HUES6 (cell line): ENCODE data around the gene IRAK3.

Experiments
- H3K27ac ChIP-seq: 2 replicates; pipeline ENCODE4 v1.7.0; 2013; ENCODE audit warnings: low read depth, mild to moderate bottlenecking, low read length, inconsistent platforms
- H3K27me3 ChIP-seq: 2 replicates; pipeline ENCODE4 v1.6.1; 2013; ENCODE audit warnings: low read length; ENCODE audit not compliant: control insufficient read depth, insufficient read depth
- H3K36me3 ChIP-seq: 2 replicates; pipeline ENCODE4 v1.6.1; 2013; ENCODE audit warnings: low read length; ENCODE audit not compliant: control insufficient read depth, insufficient read depth
- H3K4me1 ChIP-seq: 2 replicates; pipeline ENCODE4 v1.6.1; 2013; ENCODE audit warnings: low read length; ENCODE audit not compliant: control insufficient read depth, insufficient read depth
- H3K4me3 ChIP-seq: 2 replicates; pipeline ENCODE4 v1.5.1; 2013; ENCODE audit warnings: low read depth, low read length
- H3K9ac ChIP-seq: one replicate; pipeline ENCODE4 v1.6.1; 2013; ENCODE audit warnings: mild to moderate bottlenecking, low read length
- H3K9me3 ChIP-seq: 2 replicates; pipeline ENCODE4 v1.6.1; 2013; ENCODE audit warnings: low read depth, low read length; ENCODE audit not compliant: control insufficient read depth, insufficient read depth

IRAK3 gene

DNA sequence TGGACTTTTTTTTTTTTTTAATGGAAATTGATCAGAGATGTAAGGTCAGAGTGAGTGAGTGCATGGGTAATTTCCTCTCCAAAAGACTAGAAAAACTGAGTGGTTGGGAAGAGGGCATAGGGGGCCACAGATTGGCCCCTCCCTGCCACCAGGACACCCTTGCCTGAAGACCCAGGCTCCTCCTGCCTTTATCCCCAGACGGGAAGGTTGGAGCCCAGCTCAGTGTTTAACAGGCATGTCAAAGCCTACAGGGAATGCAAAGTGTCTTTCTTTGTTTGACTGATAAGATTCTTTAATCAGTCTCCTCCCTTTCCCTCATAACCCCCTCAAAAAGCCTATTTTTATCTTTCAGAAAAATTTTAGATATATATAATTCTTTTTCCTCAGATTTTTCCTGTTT lies 50.3 kb downstream of the IRAK3 start:
- Histone ChIP-seq H3K27ac (no peak overlapping the region), H3K9ac (no peak overlapping the region), H3K4me3 (no peak overlapping the region), H3K36me3 (no peaks in the 10 kb centered on the region), H3K27me3 (peaks cover 5% of the 10 kb centered on the region; the same call in 1 of the 2 replicates), H3K9me3 (no peaks in the 10 kb centered on the region), H3K4me1 (peaks cover 20% of the 10 kb centered on the region)

DNA sequence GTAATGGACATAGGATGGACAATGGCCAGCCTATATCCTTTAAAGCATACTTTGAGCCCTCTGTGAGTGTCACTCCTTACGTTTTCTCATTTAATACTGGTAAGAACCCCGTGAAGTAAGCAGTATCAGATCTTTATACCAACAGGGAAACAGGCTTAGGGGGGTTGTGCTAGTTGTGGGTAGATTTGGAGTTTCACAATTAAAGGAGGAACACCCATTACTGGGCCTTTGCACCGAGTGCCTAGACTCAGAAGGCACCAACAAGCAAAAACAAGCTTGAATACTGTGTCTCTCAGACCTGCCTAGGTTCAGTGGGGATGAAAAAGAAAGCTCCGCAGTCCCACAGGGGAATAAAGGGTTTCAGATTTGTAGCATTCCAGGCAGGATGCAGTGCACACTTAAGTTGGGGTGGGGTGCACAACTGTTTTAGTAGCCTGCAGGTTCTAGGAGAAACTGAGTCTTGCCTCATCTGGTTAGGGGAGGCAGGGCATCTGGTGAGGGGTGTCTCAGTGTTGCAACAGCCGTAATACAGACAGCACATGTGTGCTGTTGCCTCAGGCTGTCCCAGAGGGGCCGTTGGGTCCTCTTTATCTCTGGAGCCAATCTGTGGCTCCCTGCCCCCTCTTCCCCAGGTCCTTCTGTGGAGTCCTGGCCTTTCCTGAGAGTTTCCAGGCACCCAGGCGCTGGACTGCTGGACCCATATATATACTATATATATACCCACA lies 51.2 kb downstream of the IRAK3 start:
- Histone ChIP-seq H3K9me3 (no peaks in the 10 kb centered on the region), H3K27ac (no peak overlapping the region), H3K4me1 (peaks cover 20% of the 10 kb centered on the region), H3K9ac (no peak overlapping the region), H3K4me3 (no peak overlapping the region), H3K36me3 (no peaks in the 10 kb centered on the region), H3K27me3 (peaks cover 5% of the 10 kb centered on the region; the same call in 1 of the 2 replicates)

DNA sequence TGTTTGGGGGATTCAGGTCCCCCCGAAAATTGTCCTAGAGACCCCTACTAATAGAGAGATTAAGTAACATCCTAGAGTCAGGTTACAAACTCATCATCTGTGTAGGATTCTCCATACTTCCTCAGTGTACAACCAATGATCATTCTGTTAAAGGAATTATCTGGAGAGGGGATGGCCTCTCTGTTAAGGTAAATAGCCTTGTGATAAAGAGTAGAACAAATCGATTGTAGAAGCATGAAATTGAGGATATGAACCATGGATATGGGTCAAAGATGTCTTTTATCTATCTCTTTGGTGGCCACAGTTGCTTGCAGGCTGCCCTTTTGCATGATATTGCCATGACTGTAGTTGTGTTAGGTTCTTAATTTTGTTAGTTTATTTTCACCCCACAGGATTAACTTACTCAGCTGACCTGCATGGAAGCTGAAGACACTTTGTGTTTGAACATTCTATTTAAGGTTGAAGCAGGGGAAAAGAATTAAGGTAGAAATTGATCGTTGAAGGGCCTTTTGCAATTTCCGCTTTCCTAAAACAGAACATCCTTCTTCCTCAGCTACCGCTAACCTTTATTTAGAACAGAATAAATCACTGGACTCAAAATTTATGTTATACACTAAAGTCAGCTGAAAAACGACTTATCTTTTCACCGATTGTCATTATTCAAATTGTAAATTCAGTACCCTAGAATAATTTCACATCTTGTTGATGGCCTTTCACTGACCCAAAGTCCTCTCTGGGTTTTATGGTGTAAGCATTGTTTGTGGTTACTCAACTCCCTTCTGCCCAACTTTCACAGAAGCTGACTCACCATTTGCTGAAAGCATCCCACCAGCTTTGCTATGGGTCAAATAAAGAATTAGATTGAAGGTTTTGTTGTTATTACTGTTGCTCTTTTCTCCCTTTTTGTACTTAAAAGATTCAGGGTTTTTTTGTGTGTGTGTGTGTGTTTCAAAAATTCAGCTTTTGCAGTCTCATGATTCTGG lies 52.3 kb downstream of the IRAK3 start:
- H3K36me3 ChIP-seq: no peaks in the 10 kb centered on the region
- no peak overlapping the region for H3K4me3 ChIP-seq
- no peak overlapping the region for H3K27ac ChIP-seq
- no peak overlapping the region for H3K9ac ChIP-seq
- no peaks in the 10 kb centered on the region for H3K9me3 ChIP-seq
- no peaks in the 10 kb centered on the region for H3K27me3 ChIP-seq
- peaks cover 20% of the 10 kb centered on the region for H3K4me1 ChIP-seq

DNA sequence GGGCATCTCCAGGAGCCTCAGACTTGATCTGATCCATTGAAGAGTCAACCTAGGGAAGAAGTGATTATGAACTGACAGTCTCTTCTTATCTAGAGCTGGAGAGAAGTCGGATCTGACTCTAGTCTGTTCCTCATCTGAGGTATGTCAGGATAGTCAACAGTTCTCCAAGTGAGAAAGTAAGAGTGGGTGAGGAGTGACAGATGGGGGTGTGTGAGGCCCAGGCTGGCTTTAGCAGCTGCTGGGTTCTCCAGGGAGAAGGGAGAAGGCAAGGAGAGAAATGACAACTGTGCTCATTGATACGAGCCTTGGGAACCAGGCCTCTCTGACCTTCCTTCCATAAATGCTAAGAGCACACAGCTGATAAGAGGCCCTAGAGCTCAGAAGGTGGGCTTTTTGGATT lies 53.3 kb downstream of the IRAK3 start:
- no peak overlapping the region for H3K27ac ChIP-seq
- H3K4me3 ChIP-seq: no peak overlapping the region
- H3K4me1 ChIP-seq: peaks cover 20% of the 10 kb centered on the region
- no peak overlapping the region for H3K9ac ChIP-seq
- H3K9me3 ChIP-seq: no peaks in the 10 kb centered on the region
- H3K36me3 ChIP-seq: no peaks in the 10 kb centered on the region
- H3K27me3 ChIP-seq: no peaks in the 10 kb centered on the region

DNA sequence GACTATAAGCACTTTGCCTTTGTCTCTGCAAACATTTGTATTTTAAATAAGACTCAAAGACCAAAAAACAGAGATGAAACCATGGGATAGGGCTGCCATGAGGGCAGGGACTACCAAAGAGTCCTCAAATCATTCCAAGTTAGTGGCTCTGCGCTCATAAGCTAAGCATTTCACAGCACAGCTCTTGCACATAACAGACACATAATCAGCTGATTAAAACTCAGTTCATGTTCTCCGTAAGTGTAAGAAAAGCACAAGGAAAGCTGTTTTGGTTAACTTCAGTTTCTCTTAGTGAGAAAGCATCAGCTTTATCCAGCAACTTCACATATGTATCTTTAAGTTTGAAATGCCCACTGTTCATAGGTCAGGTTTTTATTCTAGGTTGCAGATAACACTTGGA lies 54.9 kb downstream of the IRAK3 start:
- Histone ChIP-seq H3K4me3 (no peak overlapping the region), H3K9me3 (no peaks in the 10 kb centered on the region), H3K36me3 (no peaks in the 10 kb centered on the region), H3K4me1 (peaks cover 12% of the 10 kb centered on the region), H3K27ac (no peak overlapping the region), H3K9ac (no peak overlapping the region), H3K27me3 (no peaks in the 10 kb centered on the region)

DNA sequence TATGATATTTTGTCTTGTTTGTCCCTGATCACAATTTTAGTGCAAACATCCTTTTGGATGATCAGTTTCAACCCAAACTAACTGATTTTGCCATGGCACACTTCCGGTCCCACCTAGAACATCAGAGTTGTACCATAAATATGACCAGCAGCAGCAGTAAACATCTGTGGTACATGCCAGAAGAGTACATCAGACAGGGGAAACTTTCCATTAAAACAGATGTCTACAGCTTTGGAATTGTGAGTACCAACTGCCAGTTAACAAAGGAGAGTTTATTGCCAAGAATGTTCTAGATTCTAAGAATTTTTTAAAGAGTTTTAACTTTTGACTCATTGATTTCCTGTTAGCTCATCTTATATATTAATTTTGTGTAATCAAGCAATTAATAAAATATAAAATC lies 55.4 kb downstream of the IRAK3 start:
- no peak overlapping the region for H3K9ac ChIP-seq
- no peaks in the 10 kb centered on the region for H3K36me3 ChIP-seq
- no peak overlapping the region for H3K4me3 ChIP-seq
- no peaks in the 10 kb centered on the region for H3K9me3 ChIP-seq
- no peaks in the 10 kb centered on the region for H3K27me3 ChIP-seq
- no peak overlapping the region for H3K27ac ChIP-seq
- H3K4me1 ChIP-seq: peaks cover 7% of the 10 kb centered on the region; the same call in 1 of the 2 replicates

DNA sequence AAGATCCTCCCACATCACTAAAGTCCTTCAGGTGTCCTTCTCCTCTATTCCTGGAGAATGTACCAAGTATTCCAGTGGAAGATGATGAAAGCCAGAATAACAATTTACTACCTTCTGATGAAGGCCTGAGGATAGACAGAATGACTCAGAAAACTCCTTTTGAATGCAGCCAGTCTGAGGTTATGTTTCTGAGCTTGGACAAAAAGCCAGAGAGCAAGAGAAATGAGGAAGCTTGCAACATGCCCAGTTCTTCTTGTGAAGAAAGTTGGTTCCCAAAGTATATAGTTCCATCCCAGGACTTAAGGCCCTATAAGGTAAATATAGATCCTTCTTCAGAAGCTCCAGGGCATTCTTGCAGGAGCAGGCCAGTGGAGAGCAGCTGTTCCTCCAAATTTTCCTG lies 58.7 kb downstream of the IRAK3 start:
- no peaks in the 10 kb centered on the region for H3K4me1 ChIP-seq
- H3K9me3 ChIP-seq: no peaks in the 10 kb centered on the region
- H3K36me3 ChIP-seq: no peaks in the 10 kb centered on the region
- H3K4me3 ChIP-seq: no peak overlapping the region
- H3K27me3 ChIP-seq: no peaks in the 10 kb centered on the region
- H3K9ac ChIP-seq: no peak overlapping the region
- H3K27ac ChIP-seq: no peak overlapping the region

DNA sequence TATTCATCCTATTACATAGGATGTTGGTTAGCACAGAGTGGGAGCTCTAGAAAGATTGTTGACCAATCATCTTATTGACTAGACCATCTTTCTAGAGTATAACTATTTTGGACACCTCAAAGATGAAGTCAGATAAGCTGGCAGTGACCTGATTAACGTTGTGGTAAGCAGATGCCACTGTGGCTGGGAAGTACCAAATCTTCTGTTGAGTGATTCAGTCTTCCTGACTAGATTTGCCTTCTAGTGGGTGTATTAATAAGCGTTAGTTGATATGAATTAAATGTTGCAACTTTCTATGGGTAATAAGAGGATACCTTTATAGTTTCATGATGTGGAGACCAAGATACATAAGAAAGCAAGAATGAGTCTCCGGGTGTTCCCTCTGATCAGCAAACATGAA lies 62.0 kb downstream of the IRAK3 start:
- no peak overlapping the region for H3K27ac ChIP-seq
- no peaks in the 10 kb centered on the region for H3K9me3 ChIP-seq
- H3K27me3 ChIP-seq: no peaks in the 10 kb centered on the region
- H3K4me3 ChIP-seq: no peak overlapping the region
- no peak overlapping the region for H3K9ac ChIP-seq
- no peaks in the 10 kb centered on the region for H3K4me1 ChIP-seq
- H3K36me3 ChIP-seq: no peaks in the 10 kb centered on the region

DNA sequence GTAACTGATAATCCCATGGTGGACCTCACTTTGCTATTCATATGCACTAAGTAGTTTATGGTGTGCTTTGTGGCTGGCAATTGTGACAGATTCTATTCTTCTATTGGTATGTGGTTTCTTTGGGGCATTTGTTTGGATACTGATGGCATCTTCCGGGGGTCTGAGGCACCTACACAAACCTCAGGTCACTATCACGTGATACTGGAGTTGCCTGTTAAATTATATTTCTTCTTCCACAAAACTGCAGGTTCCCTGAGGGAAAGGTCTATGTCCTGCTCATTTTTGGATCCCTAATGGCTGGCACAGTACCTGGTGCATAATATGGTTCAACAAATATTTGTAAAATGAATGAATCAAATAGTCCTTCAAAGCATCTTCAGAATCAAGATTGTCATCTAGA lies 63.8 kb downstream of the IRAK3 start:
- H3K27me3 ChIP-seq: no peaks in the 10 kb centered on the region
- H3K4me1 ChIP-seq: no peaks in the 10 kb centered on the region
- H3K9ac ChIP-seq: no peak overlapping the region
- H3K36me3 ChIP-seq: no peaks in the 10 kb centered on the region
- no peak overlapping the region for H3K4me3 ChIP-seq
- no peak overlapping the region for H3K27ac ChIP-seq
- H3K9me3 ChIP-seq: no peaks in the 10 kb centered on the region

DNA sequence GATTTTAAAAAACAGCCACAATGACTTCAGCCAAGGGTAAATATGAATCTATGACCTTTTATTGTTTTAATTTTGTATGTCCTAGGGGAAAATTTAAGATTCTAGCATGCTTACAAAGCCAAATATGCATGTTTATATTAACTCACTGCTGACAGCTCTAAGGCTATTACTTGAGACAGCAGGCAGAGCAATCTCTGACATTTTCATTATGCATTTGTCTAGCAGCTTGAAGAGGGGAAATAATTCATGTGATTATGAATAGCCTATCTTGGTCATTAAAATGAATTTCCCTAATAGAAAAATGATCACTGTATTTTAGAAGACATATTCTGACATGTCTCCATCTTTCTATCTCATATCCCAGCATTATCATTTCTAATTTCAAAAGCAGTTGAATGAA lies 66.7 kb downstream of the IRAK3 start:
- H3K36me3 ChIP-seq: no peaks in the 10 kb centered on the region
- no peak overlapping the region for H3K27ac ChIP-seq
- no peaks in the 10 kb centered on the region for H3K4me1 ChIP-seq
- H3K4me3 ChIP-seq: no peak overlapping the region
- no peak overlapping the region for H3K9ac ChIP-seq
- H3K9me3 ChIP-seq: no peaks in the 10 kb centered on the region
- H3K27me3 ChIP-seq: no peaks in the 10 kb centered on the region

DNA sequence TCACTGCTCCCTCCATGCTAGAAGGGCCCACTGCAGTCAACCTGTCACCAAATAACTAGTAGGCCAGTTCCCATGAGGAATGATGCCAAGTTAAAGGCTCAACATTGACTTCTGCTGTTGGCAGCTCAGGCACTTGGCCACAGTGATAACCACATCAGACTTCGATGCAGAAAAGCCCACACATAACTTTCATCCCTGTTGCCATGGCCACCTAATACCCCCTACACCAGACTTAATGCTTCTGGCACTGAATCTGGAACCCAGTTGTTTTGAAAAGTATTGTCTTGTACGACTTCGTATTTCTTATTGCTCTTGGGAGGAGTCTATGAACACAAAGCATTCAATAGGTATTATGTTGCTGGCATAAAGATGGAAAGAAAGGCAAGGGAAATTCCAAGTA lies 69.0 kb downstream of the IRAK3 start:
- Histone ChIP-seq H3K4me3 (no peak overlapping the region), H3K9ac (no peak overlapping the region), H3K4me1 (no peaks in the 10 kb centered on the region), H3K36me3 (no peaks in the 10 kb centered on the region), H3K27me3 (no peaks in the 10 kb centered on the region), H3K27ac (no peak overlapping the region), H3K9me3 (no peaks in the 10 kb centered on the region)
